Renal pelvis (tissue), 4 donors: ENCODE results near the gene SUSD6. TPM values are rescaled to one million over a fixed set of nuclear protein-coding genes. Genes with fewer than 3 reads are reported as not detected.
"Not testable (repeated sequence)": the region's sequence is repeated elsewhere in the genome, so short reads cannot be mapped to it uniquely, and the experiment has no call there.

Source experiments
- DNase-seq: peaks from one replicate; pipeline ENCODE4 v3.0.0-alpha.2; 2013
- polyA plus RNA-seq, 3 donors: library from polyadenylated mRNA; unstranded; fragments of 120-200 nt; gene quantifications; one replicate each; pipeline ENCODE4 v1.2.1, GENCODE V29; 2013; ENCODE audit not compliant: insufficient read length in 3 of 3

Gene SUSD6
- polyA plus RNA-seq, 3 donors = 18.9 to 22.8 (median 22.4) TPM

- DNase-seq = no peak
Observed at GRCh38 chr14:69644814-69645213, 33.4 kb downstream of the SUSD6 start.

DNA sequence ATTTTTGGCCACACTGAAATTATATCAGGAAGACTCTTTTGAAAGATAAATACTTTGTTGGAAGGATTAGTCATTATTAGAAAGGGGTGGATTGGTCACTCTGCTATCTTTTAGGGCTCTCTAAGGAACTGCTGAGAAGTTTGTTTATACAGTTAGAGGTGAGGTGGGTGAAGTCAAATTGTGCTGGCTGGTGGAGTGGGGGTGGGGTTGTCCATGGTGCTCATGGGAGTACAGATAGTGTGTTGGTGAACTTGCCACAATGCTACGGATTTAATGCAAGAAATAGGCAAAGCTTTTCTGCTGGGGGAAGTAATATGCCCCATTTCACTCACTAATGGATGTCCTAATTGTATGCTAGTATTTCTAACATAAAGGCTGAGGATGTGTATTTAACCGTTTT, 35.8 kb downstream of the SUSD6 start:
- DNase-seq = no peak

DNA sequence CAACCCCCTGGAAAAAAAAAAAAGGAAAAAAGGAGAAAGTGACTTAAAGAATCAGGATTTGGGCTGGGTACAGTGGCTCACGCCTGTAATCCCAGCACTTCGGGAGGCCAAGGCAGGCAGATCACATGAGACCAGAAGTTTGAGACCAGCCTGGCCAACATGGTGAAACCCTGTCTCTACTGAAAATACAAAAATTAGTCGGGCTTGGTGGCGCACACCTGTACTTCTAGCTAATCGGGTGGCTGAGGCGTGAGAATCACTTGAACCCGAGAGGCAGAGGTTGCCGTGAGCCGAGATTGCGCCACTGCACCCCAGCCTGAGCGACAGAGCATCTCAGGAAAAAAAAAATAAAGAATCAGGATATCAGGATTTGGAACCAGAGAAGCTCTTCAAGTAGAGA, 36.2 kb downstream of the SUSD6 start:
- DNase-seq = not testable (repeated sequence)

DNA sequence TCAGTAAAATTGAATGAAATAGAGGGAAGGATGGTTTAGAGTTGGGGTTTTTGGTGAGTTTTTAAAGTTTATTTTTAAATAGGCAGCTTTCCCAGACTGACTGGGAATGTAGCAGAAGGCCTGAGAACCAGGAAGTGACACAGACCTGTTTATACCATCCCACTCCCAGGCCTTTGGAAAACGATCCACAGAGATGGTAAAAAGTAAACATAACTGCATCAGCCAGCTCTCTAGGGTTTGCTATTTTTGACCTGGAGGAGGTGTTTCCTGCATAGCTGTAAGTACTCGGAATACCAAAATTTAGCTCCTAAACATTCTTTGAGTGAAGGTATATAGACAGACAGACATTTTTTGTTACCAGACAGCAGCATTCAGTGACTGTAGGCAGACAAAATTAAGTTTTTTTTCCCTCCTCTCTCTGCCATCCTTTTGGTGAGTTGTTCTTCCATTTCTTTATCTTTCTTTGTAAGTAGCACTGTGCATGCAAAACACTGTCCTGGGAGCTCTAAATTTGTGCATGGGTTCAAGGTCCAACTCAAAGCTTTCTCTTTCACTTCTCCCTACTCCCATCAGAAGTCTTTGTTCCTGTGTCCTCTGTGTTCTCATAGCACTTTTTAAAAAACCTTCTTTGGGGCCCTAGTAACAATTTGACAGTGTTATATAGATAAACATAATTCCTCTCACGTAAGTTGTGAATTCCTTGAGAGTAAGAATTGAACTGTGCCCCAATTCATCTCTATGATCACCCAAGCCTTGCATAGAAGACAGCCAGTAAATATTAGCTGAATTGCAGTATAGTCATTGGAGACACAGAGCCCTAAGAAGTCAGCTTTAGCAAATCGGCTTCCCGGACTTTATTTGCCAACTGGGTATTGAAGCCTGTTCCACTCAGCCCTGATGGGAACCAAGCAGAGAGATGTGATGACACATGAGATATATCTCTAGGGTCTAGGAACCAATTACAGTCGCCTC, 37.4 kb downstream of the SUSD6 start:
- no peak for DNase-seq

DNA sequence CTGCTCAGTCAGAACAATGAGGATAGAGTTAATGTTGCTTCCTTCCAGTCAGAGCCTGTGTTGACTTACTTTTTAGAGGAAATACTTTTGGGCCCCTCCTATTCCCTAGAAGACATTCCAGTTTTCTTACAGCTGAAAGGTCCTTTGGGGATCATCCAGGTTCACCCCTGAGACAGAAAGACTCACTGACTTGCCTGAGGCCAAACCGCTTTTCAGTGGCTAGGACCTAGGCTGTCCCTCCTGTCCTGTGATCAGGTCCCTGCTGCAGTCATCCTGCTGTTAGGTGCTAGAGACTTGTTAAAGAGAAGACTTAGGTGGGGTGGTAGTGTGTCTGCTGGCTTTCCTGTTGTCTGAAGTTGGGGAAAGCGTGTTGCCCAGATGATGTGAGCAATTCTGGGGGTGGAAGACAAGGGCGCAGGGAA, 39.6 kb downstream of the SUSD6 start:
- DNase-seq = no peak

- DNase-seq = no peak
Observed at GRCh38 chr14:69651664-69652063, 40.3 kb downstream of the SUSD6 start.

GRCh38 chr14:69652942-69653684, 41.7 kb downstream of the SUSD6 start:
- no peak for DNase-seq

DNA sequence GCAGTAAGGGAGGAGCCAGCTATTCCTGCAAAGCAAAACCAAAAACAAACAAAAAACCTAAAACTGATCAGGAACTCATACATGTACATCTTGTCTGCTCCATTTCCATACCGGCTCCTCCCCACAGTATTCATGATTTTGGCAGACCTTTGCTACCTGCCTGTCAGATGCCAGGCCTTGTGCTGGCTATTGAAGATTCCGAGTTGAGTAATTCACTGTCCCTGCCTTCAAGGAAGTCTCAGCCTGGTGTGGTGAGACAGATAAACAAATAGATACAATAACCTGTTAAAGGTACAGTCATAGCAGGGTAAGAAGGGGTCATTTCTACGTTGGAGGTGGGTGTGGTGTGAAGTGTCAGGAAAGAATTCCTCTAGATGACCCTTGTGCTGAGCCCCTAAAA, 42.7 kb downstream of the SUSD6 start:
- DNase-seq = no peak

- no peak for DNase-seq
Observed at GRCh38 chr14:69657950-69658355, 46.6 kb downstream of the SUSD6 start.

- no peak for DNase-seq
Observed at GRCh38 chr14:69658664-69659261, 47.4 kb downstream of the SUSD6 start.

GRCh38 chr14:69660344-69661193, 49.2 kb downstream of the SUSD6 start:
- no peak for DNase-seq

DNA sequence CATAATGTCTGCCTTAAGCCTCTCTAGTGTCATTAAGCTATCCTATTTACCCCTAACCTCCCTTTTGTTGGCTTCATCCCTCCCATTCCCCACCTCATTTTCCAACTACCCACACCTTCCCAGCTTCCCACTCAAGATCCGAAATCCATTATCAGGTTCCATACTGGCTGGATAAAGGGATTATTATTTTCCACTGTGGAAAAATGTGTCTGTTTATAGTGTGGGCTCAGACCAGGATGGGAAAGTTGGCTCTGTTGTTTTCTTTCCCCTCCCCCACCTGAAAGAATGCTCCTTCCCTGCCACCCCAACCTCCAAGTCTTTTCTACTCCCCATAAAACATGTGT, 49.8 kb downstream of the SUSD6 start:
- DNase-seq = no peak

- no peak for DNase-seq
Observed at GRCh38 chr14:69662636-69663299, 51.4 kb downstream of the SUSD6 start.

- no peak for DNase-seq
Observed at GRCh38 chr14:69663300-69663643, 51.9 kb downstream of the SUSD6 start.

- no peak for DNase-seq
Observed at GRCh38 chr14:69664265-69664664, 52.9 kb downstream of the SUSD6 start.

- no peak for DNase-seq
Observed at GRCh38 chr14:69664865-69665526, 53.6 kb downstream of the SUSD6 start.

- DNase-seq = no peak
Observed at GRCh38 chr14:69665631-69666030, 54.2 kb downstream of the SUSD6 start.

- no peak for DNase-seq
Observed at GRCh38 chr14:69666112-69666511, 54.7 kb downstream of the SUSD6 start.

GRCh38 chr14:69666690-69667211, 55.4 kb downstream of the SUSD6 start:
- DNase-seq = no peak

DNA sequence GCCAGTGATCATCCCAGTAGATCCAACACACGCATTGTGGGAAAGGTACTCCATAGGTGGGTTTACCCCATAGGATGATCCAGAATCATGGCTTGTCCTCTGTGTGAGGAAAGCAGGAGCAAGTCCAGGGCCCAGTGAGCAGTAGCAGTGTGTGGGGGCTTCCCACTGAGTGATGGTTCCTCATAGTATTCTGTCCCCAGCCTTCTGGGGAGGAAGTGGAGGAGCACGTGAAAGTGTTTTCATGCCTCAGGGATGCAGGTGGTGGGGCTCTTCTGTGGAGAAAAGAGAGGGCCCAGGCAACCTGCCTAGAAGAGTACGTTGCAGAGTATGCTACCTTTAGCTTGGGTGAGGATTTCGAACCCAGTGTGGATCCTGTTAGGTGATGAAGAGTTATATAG, 56.5 kb downstream of the SUSD6 start:
- DNase-seq = no peak
